SK-N-MC (cell line): ENCODE data around the gene SGMS1.

Experiments
- EZH2 ChIP-seq: fragments of 200-600 bp; sonication (generic); IDR thresholded peaks from one replicate; pipeline ENCODE4 v1.6.1; 2017; ENCODE audit warnings: antibody characterized with exemption
- POLR2AphosphoS5 ChIP-seq: IDR thresholded peaks from 2 replicates; pipeline ENCODE4 v1.6.1; 2012; ENCODE audit warnings: mild to moderate bottlenecking, low read depth, low read length, borderline replicate concordance

GRCh38 chr10:50636618-50637579 is 13.1 kb upstream of the SGMS1 start:
- TF ChIP-seq EZH2, result no peak
- TF ChIP-seq POLR2AphosphoS5, result no peak
